GM12891 (cell line): Measurements from ENCODE around the gene NEK8.

Experiments
- DNase-seq: peaks from one replicate; pipeline ENCODE4 v3.0.0; 2011; ENCODE audit warnings: low spot score; ENCODE audit not compliant: insufficient read length
- FAIRE-seq: peaks from 2 replicates; lab custom pipeline; 2011; peaks lifted over from hg19 to GRCh38; lab: Jason Lieb, UNC
- PAX5 ChIP-seq: IDR thresholded peaks from 2 replicates; pipeline ENCODE4 v1.6.1; 2011; ENCODE audit warnings: low read length, moderate library complexity, mild to moderate bottlenecking; ENCODE audit not compliant: insufficient read depth, severe bottlenecking
- POLR2A ChIP-seq: IDR thresholded peaks from 2 replicates; pipeline ENCODE4 v1.6.1; 2011; ENCODE audit warnings: low read depth, low read length, control low read depth
- POLR2AphosphoS5 ChIP-seq: IDR thresholded peaks from 2 replicates; pipeline ENCODE4 v1.6.1; 2011; ENCODE audit warnings: low read depth, low read length, control low read depth
- POU2F2 ChIP-seq: IDR thresholded peaks from 2 replicates; pipeline ENCODE4 v1.6.1; 2011; ENCODE audit warnings: low read depth, mild to moderate bottlenecking, control low read depth, low read length, moderate library complexity
- SPI1 ChIP-seq: IDR thresholded peaks from 2 replicates; pipeline ENCODE4 v1.6.1; 2011; ENCODE audit warnings: low read depth, low read length, control low read depth
- TAF1 ChIP-seq: IDR thresholded peaks from 2 replicates; pipeline ENCODE4 v1.6.1; 2011; ENCODE audit warnings: low read depth, low read length, control low read depth

The NEK8 gene

DNA sequence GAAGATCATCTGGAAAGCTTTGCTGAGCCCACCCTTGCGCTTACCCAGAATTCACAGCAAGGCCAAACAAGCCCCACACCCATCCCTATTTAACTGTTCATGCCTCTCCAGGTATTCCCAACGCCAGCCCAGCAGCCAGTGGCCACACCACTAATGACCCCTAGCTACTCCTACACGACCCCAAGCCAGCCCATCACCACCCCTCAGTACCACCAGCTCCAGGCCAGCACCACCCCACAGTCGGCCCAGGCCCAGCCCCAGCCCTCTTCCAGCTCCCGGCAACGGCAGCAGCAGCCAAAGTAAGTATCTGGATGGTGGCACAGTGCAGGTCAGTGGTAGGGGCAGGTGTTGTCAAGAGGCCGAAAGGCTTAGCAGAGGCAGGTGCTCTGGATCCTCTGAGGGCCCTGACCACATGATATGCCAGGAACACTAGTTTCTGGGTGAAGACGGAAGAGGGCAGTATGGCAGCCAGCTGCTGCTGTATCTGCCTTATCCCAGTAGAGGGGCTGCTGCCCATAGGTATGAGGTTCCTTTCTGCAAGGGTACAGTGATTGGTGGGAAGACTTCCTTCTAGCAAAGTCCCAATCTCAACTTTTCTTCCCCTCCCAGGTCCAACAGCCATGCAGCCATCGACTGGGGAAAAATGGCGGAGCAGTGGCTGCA is 27.6 kb upstream of the NEK8 start:
- DNase-seq (no peak), FAIRE-seq (no peak)
- TF ChIP-seq POLR2A (no peak), POU2F2 (no peak), TAF1 (no peak), POLR2AphosphoS5 (no peak), SPI1 (no peak), PAX5 (no peak)

DNA sequence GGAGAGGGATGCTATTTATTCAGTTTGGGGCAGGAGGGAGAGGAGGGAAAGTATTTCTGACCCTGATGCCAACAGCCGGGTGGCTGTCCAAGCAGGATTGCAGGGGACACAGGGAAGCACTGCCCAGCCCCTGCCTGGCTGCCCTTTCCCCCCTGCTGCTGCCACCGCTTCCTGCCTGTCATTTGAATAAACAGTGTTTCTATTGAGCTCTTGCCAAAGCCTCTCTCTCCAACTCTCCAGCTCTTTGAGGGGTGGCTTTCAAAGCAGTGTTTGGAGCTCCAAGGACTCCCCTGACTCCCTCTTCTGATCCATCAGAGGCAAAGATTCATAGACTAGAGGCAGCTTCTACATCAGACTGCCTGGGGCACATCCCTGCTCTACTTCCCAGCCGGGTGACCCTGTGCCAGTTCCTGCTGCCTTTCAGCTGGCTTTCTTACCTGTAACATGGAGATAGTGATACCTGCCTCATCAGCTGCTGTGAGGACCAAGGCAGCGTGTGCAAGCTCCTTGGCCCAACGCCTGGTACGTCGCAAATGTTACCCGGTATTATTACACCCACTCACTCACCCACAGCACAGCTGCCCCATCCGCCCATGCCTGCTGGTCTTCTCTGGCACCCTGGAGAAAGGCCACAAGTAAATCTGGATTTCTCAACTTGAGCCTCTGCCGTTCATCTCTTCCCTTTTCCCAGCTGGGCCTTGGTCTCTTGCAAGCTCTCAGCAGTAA is 26.4 kb upstream of the NEK8 start:
- no peak for TF ChIP-seq SPI1
- no peak for TF ChIP-seq POU2F2
- no peak for TF ChIP-seq TAF1
- TF ChIP-seq POLR2A: no peak
- no peak for TF ChIP-seq PAX5
- TF ChIP-seq POLR2AphosphoS5: no peak
- FAIRE-seq (no peak), DNase-seq (no peak)

DNA sequence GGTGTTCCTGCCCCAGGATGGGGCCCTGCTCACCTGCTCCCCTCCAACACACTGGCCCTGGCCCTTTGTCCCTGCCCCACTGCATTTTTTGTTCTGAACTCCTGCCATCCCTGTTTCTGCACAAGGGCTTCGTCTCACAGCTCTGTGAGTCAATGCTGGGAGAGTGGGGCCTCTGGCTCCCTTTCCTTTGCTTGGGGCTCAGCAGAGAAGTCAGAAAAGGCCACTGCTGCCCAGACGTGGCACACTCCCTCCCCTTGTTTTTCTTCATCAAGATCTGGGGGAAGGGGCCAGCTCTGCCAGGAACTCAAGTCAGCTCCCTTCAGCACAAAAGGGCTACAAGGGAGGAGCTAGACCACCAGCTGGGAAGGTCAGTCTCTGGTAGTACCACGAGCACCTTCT is 25.8 kb upstream of the NEK8 start:
- TF ChIP-seq PAX5 (no peak), POU2F2 (no peak), POLR2A (no peak), SPI1 (no peak), POLR2AphosphoS5 (no peak), TAF1 (no peak)
- no peak for DNase-seq
- no peak for FAIRE-seq

DNA sequence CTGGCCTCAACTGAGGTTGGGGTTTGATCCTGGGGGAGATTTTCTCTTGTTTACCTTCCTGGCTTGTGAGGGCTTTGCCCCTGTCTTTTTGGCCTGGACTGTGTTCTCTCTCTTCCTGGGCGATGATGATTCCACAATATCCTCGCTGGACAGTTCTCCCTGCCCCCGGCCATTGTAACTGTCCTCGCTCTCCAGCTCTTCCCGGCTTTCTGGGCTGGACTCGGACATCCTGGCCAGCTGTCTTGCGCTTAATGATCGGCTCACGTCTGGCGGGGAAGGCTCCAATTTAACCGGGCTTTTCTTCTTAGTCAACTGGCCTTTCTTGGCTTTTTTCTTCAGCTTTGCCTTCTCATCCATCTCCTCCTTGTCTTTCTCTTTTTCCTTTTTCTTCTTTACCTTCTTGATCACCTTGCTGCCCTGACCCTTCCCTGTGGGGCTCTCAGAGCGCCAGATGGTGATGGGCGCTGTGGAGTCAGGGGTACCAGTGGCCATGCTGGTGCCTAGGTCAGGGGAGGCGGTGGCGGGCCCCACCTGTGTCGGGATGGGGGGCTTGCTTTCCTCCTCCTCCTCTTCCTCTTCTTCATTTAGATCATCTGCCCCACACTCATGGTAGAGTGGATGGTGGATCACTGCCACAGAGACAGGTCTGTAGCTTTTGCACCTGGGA is 24.9 kb upstream of the NEK8 start:
- DNase-seq: no peak
- FAIRE-seq: no peak

DNA sequence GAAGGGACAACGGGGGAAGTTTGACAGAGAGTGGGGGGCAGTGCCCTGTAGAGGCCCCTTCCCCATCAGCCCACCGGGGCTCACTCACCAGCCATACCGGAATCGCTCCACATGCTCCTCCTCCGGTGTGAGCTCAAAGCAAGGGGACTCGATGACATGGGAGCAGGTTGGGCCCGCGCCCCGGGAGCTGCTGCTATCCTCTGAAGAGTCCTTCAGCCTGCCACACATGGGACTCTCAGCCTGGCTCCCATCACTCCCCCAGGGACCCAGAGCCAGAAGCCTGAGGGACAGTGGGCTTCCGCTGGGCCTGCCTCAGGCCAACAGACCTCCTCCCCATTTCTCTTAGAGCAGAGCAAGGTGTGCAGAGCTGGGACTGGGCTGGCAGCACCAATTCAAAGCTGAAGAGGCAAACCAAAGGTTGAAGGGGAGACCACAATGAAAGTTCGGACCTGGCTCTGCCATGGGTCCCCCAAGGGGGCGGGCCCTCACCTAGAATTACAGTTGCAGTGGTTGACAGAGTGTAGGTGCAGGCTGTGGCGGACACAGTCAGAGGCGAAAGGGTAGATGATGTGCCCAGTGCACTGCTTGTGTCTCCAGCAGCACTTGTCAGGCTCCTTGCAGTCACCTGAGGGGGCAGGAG is 24.2 kb upstream of the NEK8 start:
- FAIRE-seq (no peak), DNase-seq (no peak)
- TF ChIP-seq POU2F2 (no peak), POLR2A (no peak), TAF1 (no peak), SPI1 (no peak), PAX5 (no peak)

More for the DNA sequence above, 24.9 kb upstream of the NEK8 start:
- TF ChIP-seq TAF1 (no peak), POU2F2 (no peak), PAX5 (no peak), POLR2A (no peak), SPI1 (no peak), POLR2AphosphoS5 (no peak)

DNA sequence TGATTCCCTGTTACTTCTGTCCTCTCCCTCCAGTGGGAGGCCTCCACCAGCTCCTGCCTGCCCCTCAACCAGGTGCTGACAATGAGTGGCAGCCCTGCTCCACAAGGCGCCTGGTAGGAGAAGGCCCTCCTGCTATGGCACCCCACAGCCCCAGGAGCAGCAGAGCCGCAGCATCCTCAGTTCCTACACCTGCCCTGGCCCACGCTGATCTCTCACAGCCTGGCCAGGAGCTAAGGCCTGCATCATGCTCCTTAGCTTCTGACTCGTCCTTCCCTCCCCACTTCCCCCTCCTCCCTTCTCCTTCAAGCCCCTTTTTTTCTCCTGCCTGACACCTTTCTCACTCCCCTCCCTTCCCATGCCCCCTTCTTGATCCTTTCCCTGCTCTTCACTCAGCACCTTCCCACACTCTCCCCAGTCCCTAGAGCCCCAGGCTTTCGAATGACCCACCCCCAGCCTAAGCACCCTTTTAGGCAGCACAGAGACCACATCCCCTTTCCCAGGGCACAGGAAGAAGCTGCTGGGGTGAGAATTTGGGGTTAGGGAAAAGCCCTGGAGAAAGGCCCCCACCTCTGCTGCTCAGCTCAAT is 23.4 kb upstream of the NEK8 start:
- DNase-seq (no peak), FAIRE-seq (no peak)
- TF ChIP-seq POLR2A: no peak
- TF ChIP-seq POLR2AphosphoS5: no peak
- TF ChIP-seq PAX5: no peak
- no peak for TF ChIP-seq SPI1
- TF ChIP-seq POU2F2: no peak
- no peak for TF ChIP-seq TAF1

DNA sequence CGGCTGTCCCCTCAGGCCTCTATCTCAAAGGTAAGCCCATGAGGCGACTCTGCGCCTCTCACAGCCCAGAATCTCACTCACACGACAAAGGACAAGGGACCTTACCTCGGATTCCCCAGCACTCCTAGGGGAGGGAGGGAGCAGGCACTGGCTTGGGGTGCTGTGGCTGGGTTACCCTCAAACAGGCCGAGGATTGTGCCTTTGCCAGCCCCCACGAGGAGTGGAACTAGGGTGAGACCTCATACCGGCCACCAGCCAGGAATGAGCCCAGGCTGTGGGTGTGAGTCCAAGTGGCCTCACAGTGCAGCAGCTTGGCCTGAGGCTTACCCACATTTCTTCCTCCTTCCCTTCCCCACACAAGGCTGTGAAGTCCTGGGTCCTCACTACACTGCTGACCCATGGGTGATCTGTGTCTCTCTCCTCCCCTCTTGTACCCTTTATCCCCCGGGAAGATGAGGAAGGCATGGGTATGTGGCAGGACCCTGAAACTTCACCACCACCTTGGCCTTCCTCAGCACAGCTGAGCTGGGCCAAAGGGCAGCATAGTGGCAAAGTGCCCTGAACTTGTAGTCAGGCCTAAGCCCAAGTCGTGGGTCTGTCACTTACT is 22.8 kb upstream of the NEK8 start:
- DNase-seq (no peak), FAIRE-seq (no peak)
- no peak for TF ChIP-seq TAF1
- no peak for TF ChIP-seq PAX5
- no peak for TF ChIP-seq POLR2A
- TF ChIP-seq SPI1: no peak
- no peak for TF ChIP-seq POLR2AphosphoS5
- no peak for TF ChIP-seq POU2F2

DNA sequence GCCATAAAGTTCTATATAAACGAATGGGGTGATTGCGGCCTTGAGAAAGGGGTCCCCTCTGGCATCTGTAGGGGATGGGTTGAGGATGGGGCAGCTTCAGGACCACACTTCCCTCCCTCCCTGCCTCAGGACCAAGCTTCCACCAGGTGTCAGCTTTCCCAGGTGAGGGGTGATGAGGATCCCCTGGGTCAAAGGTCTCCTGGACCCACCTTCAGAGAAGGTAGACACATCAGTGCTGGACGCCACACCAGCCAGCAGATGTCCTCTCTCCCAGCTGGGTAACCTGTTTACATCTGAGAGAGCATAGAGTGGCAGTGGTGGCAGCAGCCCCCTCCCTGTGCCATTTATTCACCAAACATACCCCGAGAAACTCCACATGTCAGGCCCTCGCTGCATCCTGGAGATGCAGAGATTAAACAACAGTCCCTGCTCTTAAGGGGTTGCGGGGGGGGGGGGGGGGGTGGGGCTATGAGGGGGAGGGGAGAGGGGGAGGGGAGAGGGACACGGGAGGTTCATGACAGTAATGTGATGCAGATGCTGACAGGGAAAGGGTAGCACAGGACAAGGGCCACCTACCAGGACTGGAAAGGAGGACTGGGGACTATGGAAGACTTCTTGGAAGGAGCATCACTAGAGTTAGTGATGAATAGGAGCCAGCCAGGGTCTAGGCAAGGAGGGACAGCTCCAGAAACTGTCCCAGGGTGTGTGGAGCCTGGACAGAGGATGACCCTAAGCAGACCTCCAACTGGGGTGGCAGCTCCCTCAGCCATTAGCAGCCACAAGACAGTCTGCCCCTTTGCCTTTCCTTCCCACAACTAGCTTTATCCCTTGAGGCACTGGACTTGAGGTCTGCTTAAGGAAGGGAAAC is 21.9 kb upstream of the NEK8 start:
- DNase-seq (no peak), FAIRE-seq (no peak)
- no peak for TF ChIP-seq TAF1
- TF ChIP-seq POLR2AphosphoS5: no peak
- TF ChIP-seq POLR2A: no peak
- TF ChIP-seq PAX5: no peak
- no peak for TF ChIP-seq SPI1
- TF ChIP-seq POU2F2: no peak

DNA sequence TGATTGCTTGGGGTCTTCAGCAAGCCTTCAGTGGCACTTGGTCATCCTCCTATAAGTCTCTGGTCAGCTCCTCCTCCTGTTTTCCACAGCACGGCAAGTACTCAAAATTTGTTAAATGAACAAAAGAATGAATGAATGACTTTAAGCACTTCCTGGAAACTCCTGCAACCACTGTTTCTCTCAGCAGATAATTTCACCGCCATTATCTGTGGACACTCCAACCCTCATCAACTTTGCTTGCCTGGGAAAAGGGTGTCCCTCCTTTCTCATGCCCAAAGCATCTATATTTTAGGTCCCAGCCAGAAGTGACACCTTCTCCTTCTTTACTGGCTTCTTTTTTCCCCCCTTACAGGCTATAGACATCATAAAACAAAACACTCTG is 21.3 kb upstream of the NEK8 start:
- no peak for FAIRE-seq
- no peak for TF ChIP-seq TAF1
- TF ChIP-seq POLR2A: no peak
- TF ChIP-seq PAX5: no peak
- TF ChIP-seq POU2F2: no peak
- no peak for TF ChIP-seq SPI1
- TF ChIP-seq POLR2AphosphoS5: no peak

More for the DNA sequence above, 21.3 kb upstream of the NEK8 start:
- DNase-seq: no peak
